SHP77 (cell line): Measurements from ENCODE around the gene DDX27.

Experiments
- DNase-seq, 2 experiments: peaks; one replicate each; lab custom pipeline; 2025; lab: John Stamatoyannopoulos, UW

Gene DDX27

DNA sequence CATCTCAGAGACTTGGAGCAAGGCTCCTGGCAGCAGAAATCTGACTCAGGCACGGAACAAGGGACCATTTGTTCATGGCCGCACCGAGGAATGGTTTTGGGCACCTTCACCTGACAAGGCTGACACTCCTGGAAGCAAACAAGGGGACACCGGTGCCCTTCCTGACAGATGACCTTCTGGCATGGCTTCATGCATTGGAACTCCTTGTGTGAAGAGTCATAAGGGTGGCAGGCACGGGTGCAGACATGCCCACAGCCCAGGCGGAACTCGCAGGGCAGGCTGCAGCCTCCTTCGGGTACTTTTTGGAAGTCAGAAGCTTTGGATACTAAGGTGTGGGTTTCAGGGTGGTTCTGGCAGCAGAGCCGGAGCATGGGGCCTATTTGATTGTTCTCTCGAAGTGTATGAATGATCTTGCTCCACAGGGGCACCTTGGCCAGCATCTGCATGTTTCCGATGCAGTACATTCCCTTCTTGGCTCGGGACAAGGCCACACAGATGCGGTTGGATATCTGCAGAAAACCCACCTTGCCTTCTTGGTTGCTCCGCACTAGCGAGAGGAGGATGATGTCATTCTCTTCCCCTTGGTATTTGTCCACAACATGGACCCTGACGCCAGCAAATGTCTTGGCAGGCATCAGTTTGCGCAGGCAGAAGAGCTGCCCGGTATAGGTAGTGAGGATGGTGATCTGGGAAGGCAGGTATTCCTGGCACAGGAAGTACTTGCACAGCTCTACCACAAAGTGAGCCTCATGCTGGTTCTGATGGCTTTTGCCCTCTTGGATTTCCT, 29.9 kb downstream of the DDX27 start:
- DNase-seq = no peak

DNA sequence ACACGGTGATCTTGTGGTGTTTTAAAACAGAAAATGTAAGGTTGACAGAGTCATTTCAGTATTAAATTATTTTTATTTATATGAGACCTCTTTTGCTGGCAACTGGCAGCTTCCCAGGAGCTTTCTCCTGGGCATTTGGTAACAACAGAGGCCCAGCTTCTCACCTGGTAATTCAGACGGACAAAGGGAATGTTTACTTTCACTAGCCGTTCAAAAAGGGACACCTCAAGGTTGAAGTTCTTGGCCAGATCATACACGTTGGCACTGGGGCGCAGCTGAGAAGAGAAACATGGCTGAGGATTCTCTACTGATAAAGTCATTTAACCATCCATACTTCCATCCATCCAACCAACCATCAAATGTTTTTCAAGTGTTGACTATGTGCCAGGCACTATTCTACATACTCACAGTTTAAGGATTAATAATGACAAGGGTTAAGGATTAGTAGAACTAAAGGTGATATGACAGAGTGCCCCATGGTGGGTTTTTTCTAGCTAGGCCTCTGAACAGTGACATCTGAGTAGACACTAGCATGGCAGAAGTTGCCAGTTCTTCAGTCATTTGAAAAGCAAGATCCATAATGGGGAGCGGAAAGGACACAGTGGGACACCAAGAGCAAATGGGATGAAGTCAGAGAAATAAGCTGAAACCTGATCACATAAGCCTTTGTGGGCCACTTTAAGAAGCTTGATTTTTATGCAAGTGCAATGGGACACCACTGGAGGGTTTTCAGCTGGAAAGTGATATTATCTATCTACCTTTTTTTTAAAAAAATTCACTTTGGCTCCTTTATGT, 33.5 kb downstream of the DDX27 start:
- DNase-seq = no peak

DNA sequence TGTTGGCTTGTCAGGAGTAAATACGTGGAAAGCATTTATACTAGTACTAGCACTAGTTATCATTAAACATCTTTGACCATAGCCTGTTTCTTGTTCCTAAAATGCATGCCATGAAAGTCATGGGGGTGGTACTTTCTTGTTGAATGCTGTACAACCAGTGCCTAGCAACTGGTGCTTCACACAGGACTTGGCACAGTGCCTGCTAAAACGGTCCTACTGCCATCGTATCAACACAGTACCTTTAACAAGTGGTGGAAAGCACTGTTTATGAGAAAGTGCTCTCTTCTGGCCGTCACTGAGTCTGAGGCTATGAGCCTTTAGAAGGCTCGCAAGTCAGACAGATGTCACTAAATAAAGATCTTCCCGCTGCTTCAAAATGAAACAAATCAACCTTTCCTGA, 37.0 kb downstream of the DDX27 start:
- DNase-seq = no peak

DNA sequence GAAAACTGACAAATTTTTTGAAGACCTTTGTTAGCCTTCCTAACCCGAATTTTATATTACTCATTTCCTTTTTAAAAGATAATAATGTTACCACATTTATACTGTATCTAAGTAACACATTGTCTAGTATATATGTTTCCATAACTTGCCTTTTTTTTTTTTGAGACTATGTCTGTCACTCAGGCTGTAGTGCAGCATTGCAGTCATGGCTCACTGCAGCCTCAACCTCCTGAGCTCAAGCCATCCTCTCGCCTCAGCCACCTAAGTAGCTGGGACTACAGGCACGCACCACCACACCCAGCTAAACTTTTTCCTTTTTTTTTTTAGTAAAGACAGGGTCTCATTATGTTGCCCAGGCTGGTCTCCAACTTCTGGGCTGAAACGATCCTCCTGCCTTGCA, 40.1 kb downstream of the DDX27 start:
- DNase-seq = no peak

DNA sequence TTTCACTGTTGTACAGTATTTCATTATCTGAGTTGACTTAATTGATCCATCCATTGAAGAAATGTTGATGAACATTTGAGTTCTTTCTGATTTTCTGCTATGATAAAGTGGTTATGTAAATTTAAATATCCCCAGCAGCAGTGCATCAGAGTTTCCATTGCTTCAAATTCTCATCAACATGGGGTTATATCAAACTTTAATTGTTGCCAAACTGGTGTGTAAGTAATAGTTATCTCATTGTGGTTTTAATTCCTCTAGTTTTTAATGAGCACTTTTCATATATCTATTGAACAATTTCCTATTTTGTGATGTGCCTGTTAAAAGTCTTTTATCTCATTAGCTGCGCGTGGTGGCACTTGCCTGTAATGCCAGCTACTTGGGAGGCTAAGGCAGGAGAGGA, 40.6 kb downstream of the DDX27 start:
- no peak for DNase-seq

DNA sequence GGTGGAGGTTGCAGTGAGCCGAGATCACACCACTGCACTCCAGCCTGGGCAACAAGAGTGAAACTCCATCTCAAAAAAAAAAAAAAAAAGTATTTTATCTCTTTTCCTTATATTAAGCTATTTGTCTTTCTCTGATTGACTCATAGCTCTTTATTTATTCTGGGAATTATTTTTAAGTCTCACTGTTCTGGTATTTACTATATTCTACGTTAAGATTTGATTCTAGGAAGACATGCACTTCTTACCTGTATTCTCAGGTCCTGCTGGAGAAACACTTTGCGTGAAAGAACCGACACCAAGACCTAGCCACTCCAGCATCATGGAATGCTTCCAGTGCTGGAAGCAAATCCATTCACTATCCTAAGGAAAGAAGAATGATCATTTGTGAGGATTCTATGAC, 41.0 kb downstream of the DDX27 start:
- no peak for DNase-seq

DNA sequence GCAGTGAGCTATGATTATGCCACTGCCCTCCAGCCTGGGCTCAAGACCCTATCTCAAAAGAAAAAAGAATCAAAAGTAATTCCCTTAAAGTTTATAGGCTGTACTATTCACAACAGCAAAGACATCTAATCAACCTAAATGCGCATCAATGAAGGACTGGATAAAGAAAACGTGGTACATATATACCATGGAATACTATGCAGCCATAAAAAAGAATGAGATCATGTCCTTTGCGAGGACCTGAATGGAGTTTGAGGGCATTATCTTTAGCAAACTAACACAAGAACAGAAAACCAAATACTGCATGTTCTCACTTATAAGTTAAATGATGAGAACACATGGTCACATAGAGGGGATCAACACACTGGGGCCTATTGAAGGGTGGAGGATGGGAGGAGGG, 42.0 kb downstream of the DDX27 start:
- DNase-seq = no peak

DNA sequence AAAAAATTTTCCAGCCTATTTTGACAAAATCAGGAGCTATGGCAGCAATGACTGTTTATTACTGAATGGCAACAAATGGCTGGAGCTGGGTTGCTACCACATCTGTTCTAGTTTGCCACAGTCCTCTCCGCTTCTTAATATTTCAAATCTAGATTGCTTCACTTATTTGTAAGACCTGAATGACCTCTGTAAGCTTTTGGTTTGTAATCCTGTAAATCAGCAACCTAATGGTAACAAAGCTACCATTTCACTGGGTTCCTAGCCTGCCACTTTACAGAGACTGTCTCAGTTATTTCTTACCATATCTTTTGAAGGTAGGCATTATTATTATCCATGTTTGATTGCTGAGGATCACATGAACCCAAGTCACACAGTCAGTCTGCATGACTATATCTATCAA, 43.2 kb downstream of the DDX27 start:
- DNase-seq = no peak

DNA sequence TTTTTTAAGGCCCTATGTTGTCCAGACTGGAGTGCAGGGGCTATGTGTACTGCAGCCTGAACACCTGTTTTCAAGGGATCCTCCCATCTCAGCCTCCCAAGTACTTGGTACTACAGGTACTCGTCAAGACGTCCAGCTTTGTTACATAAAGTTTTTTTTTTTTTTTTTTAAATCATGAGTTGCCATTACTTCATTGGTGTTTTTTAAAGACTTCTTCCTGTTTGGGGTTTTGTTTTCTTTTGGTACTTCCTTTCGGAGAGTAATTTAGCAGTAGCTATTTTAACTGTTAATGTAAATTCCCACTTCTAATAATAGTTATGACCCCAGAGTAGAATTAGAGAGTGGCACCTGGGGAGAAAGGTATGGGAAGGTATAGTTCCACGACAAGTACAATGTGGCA, 48.1 kb downstream of the DDX27 start:
- no peak for DNase-seq

DNA sequence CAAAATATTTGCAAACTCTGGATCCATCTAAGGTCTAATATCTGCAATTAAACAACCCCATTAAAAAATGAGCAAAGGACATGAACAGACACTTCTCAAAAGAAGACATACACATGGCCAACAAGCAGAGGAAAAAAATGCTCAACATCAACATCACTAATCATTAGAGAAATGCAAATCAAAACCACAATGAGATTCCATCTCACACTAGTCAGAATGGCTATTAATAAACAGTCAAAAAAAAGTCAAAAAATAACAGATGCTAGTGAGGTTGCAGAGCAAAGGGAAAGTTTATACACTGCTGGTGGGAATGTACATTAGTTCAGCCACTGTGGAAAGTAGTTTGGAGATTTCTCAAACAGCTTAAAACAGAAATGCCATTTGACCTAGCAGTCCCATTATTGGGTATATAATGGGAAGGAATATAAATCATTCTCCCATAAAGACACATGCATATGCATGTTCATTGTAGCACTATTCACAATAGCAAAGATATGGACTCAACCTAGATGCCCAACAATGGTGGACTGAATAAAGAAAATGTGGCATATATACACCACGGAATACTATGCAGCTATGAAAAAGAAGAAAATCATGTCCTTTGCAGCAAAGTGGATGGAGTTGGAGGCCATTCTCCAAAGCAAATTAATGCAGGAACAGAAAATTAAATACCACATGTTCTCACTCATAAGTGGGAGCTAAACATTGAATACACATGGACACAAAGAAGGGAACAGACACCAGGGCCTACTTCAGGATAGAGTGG, 49.6 kb downstream of the DDX27 start:
- DNase-seq = no peak

DNA sequence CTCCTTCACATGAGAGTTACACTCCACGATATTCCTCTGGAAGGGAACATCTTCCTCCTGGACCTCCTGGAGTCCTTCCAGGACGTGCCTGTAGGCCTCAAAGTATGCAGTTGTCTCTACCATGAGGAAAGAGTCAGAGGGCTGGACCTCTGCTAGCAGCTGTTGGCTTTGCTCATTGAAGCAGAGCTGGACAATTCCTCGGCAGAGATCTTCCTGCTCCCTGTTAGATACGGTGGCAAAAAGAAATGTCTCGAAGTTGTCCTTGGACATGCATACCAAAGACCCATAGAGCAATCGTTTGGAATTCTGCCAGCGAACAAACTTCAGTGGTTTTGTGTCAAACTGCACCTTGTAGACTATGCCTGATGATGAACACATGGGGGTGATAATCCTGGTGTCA, 51.0 kb downstream of the DDX27 start:
- no peak for DNase-seq

DNA sequence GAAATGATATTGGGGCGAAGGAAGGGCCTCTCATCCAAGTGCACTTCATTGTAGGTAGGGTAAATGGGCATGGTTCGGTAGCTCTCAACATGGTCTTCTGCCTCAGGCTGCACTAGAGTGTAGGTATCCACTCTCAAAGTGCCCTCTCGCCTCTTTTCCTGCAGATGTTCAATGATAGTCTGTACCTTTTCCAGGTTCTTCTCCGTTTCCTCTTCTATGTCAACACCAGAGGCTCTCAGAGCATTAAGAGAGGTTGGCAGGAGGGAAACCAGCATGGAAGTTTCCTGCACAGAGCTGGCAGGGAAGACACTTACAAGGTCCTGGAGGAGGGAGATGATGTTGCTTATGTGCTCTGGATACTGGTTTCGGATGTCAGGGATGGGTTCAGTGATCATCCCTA, 51.5 kb downstream of the DDX27 start:
- DNase-seq = no peak

DNA sequence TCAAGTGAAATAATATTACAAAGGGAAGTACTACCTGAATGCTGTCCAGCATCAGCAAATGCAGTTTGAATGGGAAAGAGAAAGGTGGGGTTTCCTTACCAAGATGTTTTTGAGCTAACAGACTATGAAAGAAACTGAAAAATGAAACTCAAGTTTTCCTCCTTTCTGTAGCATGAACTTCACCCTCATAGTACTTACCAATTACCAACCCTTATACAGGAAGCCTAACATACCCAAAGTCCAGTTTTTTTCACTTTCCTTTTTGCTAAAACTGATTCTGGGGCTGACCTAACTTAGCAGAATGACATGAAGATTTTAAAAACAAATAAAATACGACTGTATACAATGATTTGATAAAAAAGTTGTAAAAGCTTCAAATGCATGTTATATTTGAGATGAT, 53.4 kb downstream of the DDX27 start:
- no peak for DNase-seq

DNA sequence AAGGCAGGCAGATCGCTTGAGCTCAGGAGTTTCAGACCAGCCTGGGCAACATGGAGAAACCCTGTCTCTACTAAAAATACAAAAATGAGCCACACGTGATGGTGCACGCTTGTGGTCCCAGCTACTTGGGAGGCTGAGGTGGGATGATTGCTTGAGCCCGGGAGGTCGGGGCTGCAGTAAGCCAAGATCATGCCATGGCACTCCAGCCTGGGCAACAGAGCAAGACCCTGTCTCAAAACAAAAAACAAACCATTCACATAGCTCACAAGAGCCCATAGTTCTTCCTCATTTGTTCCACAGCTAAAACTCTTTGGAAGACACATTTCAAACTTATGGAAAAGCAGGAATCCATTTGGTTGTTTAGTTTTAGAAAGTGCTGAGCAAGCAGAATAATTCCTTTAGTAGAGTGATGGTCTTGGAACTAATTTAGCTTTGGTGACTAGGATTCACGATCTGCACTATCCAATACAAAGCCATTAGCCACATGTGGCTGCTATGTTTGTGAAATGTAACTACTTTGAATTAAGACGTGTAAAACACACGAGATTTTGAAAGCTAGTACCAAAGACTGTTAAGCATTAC, 54.6 kb downstream of the DDX27 start:
- DNase-seq = no peak

DNA sequence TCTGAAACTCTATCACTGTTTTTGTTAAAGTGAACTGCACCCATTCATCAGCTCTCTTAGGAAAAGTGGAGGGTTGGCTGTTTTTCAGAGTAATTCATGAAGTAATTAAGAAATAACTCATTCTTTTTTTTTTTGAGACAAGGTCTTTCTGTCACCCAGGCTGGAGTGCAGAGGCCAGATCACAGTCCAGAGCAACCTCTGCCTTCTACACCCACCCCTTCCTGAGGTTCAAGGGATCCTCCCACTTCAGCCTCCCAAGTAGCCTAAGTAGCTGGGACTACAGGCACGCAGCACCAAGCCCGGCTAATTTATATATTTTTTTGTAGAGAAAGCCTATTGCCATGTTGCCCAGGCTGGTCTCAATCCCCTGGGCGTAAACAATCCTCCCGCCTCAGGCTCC, 56.0 kb downstream of the DDX27 start:
- no peak for DNase-seq

DNA sequence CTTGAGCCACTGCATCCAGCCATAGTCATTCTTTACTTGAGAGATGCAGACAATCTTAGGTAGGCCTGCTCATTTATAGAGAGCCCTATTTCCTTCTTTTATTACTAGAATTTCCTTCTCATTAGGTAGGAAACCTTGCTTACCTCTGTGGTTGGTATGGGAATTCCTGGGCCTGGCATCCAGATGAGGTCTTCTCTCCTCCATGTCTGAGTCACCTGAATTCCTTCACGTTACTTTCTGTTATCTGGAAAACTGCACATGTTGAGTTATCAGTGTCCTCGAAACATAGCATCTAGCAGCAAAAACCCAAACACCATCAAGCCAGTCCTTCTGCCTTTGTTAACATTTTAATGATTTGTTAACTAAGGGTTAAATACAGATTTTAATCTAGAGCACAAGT, 56.4 kb downstream of the DDX27 start:
- DNase-seq = no peak

DNA sequence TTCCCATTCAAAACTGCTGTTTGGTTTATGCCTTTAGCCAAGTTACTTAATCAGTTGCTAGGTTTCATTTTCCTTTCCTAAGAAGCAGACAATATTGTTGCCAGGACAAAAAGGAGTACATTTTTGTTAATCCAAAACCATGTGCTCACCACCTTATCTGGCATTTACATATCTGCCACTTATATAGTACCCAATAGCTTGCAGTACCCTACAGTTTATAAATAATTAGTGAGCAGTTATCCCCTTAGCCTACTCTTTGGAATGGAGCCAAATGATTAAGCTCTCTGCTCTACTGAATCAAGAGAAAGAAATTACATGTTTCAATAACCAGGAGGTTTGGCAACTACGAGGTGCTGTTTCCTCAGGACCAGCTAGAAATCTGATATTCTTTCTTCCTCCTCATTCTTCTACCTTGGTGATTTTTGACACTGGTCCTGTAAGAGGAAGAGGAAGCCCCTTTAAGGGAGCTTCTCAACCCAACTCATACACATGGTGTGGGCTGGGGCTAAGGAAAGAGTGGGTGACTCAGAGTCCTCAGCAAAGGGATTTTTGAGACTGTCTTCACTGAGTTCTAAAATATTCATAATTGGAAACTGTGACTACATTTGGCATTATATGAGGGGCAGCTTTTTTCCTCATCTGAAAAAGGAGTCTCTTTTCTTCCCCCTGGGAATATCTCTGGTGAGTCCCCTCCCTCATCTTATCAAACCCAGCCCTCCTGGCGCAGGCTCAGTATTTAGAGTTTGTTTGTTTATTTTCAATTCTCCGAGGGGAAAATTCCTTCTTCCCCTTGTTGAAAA, 57.1 kb downstream of the DDX27 start:
- no peak for DNase-seq

DNA sequence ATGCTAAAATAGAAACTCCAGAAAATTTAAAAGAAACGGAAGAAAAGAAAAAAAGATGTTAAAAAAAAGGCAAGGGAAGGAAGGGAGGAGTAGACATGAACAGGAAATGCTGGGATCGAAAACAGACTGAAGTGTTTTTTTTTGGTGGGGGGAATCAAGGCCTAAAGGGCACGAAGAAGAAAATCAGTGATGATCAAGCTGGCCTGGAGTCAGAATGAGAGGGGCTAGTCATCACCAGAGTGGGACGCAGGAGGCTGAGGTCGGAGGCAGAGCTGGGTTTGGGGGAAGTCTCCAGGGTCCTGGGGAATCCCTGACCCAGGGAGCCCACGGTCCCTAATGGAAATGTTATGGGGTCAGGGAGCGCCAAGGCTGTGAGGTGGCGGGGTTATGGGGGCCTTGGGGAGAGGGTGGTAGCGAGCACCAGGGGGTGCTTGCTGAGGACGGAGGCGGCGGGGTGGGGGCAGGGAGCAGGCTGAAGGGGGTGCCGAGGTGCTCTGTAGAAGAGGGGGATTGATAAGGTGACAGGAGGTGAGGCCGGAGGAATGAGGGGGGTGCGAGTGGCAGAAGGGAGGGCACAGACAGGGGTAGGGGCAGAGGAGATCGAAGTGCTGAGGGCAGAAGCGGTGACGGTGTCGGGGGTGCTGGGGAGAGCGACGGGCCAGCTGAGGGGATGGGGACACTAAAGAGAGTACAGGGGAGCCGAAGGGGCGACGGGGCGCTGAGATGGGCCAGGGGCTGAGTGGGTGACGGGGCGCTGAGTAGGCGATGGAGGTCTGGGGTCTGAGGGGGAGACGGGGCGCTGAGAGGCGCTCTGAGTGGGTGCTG, 58.0 kb downstream of the DDX27 start:
- no peak for DNase-seq

DNA sequence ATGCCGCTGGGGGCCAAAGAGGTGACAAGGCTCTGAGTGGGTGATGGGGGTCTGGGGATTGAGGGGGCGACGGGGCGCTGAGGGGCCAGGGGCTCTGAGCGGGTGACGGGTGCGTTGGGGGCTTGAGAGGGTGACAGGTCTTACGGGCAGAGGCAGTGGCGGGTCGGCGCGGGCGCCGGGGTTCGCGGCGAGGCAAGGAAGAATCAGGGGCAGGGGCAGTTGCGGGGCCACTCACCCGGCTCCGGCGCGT, 58.5 kb downstream of the DDX27 start:
- DNase-seq = no peak

DNA sequence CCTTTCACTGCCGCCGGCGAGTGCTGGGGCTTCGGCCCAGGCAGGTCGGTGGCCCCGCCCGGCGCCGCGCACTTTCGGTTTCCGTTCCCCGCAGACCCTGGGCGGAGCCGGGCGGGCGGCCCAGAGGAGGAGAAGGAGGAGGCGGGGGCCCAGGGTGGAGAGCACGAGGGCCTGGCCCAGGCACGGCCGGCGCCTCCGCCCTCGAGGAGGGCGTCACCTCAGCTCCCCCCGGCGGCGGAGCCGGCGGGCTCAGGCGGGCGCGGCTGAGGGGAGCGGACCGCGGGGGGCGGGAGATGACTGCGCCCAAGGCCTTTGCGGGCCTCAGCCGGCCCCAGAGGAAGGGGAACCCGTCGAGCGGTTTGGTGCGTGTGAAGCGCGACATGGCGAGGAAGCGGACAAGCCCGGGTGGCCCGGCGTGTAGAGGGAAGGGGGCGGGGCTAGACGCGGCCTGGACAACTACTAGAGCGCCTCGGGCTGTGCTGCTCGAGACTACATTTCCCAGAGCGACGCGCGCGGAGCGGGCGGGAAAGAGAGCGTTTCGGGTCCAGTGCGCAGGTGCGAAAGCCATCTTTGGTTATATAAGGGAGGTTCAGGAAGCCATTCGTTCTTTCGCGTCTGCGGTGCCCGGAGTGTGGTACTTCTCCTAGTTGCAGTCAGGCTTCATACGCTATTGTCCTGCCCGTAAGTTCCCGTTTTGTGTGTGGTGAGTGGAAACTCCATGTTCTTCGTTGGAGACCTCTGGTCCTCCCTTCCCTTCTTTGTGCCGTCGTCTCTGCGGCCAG, 59.0 kb downstream of the DDX27 start, which contains the start of gene ZNFX1:
Gene ZNFX1, minus strand, starts transcription at position 22 of the 782 bp plus-strand sequence. CDS start 2,218 bp downstream, outside the sequence.
- DNase-seq = peak; percentile 94 to 97
